ENCODE measurements around the gene ITIH4.
A peak's percentile ranks its signal among the peaks of the same experiment; 100 is the strongest.

DNA sequence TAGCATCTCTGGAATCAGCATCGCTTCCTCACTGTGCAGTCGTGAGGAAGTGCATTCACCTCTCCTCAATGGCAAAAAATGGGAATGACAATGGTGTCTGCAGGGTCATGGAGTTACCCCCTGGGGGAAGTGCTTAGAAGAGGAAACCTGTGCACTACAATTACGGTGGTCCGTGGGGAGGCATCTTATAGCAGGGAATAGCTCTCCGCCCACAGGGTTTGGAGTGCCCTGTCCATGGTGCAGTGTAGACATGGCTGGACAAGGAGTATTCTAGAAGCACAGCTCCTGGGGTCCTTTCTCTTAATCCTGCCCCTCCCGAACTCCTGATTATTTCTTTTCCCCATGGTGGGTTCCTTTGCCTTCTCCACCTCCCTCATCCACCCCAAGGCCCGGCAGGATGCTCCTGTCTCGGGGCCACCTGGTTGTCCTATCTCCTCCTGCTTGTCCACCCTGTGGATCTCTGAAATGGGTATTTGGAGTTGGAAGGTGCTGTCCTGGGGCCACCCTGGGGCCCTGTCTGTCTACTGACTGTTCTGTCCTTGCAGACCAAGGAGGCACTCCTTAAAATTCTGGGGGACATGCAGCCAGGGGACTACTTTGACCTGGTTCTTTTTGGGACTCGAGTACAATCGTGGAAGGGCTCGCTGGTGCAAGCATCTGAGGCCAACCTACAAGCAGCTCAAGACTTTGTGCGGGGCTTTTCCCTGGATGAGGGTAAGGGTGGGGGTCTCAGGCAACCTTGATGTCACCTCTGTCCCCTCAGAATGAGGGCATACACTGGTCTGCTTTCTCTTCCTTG is 47.9 kb downstream of the ITIH4 start:
- TF ChIP-seq, protein P1, sequence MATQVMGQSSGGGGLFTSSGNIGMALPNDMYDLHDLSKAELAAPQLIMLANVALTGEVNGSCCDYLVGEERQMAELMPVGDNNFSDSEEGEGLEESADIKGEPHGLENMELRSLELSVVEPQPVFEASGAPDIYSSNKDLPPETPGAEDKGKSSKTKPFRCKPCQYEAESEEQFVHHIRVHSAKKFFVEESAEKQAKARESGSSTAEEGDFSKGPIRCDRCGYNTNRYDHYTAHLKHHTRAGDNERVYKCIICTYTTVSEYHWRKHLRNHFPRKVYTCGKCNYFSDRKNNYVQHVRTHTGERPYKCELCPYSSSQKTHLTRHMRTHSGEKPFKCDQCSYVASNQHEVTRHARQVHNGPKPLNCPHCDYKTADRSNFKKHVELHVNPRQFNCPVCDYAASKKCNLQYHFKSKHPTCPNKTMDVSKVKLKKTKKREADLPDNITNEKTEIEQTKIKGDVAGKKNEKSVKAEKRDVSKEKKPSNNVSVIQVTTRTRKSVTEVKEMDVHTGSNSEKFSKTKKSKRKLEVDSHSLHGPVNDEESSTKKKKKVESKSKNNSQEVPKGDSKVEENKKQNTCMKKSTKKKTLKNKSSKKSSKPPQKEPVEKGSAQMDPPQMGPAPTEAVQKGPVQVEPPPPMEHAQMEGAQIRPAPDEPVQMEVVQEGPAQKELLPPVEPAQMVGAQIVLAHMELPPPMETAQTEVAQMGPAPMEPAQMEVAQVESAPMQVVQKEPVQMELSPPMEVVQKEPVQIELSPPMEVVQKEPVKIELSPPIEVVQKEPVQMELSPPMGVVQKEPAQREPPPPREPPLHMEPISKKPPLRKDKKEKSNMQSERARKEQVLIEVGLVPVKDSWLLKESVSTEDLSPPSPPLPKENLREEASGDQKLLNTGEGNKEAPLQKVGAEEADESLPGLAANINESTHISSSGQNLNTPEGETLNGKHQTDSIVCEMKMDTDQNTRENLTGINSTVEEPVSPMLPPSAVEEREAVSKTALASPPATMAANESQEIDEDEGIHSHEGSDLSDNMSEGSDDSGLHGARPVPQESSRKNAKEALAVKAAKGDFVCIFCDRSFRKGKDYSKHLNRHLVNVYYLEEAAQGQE (IDR thresholded peaks at IDR 0.05; ENCODE audit: insufficient read depth in 1 of 2, low read depth in 2 of 2, low read length in 2 of 2): peak in 1 of 2 experiments; percentile 70; a peak in 1 of 4 replicates
- TF ChIP-seq POLR2AphosphoS5 (IDR thresholded peaks at IDR 0.05; ENCODE audit: low read depth, low read length): no peak
- TF ChIP-seq TAF1 (IDR thresholded peaks at IDR 0.05; ENCODE audit: borderline replicate concordance, insufficient read depth, low read length): no peak
- TF ChIP-seq FOXP2 (optimal IDR thresholded peaks at IDR 0.05; ENCODE audit: borderline replicate concordance, extremely low read depth, extremely low read length, insufficient read depth): no peak

Measured in PFSK-1 (cell line).